ENCODE data around the gene UGT1A9. TPM values are rescaled to one million over a fixed set of nuclear protein-coding genes. Genes with fewer than 3 reads are reported as not detected.

The UGT1A9 gene
- total and polyA plus RNA-seq, 2 of the 13 experiments (the other 11 are each of a cell fraction or from before 2014, with no cell fraction given): 0.07 TPM; not detected in 1

GRCh38 chr2:233745073-233745755 is 73.5 kb downstream of the UGT1A9 start (continued):
- TF ChIP-seq STAT6 (CRISPR knock-in tag; IDR thresholded peaks at IDR 0.05; ENCODE audit: borderline replicate concordance) (0 out of 2 replicates have a peak, but pooled peaks have one; percentile 44), DMTF1 (CRISPR knock-in tag; IDR thresholded peaks at IDR 0.05) (no peak), ZNF253 (CRISPR knock-in tag; IDR thresholded peaks at IDR 0.05; ENCODE audit: borderline replicate concordance) (no peak), FOXO4 (CRISPR knock-in tag; conservative IDR thresholded peaks at IDR 0.05) (no peak), STAT5B (CRISPR knock-in tag; IDR thresholded peaks at IDR 0.05) (peak; percentile 90; the same call in 1 of the 2 replicates), ZHX1 (CRISPR knock-in tag; IDR thresholded peaks at IDR 0.05; ENCODE audit: low read depth) (no peak), HNRNPL (IDR thresholded peaks at IDR 0.05; ENCODE audit: low read depth, low read length) (no peak), ZNF431 (CRISPR knock-in tag; IDR thresholded peaks at IDR 0.05; ENCODE audit: borderline replicate concordance, low read depth) (no peak; the same call in 1 of the 2 replicates), AGO2 (optimal IDR thresholded peaks at IDR 0.05; ENCODE audit: low read depth, low read length) (no peak), ZNF710 (CRISPR knock-in tag; IDR thresholded peaks at IDR 0.05; ENCODE audit: borderline replicate concordance) (peak; percentile 94), ZMYM3 (CRISPR knock-in tag; IDR thresholded peaks at IDR 0.05) (peak; percentile 69; the same call in 1 of the 2 replicates), HOMEZ (CRISPR knock-in tag; IDR thresholded peaks at IDR 0.05; ENCODE audit: low read depth) (peak; percentile 61; the same call in 1 of the 2 replicates)
